Prostate gland (tissue), 2 donors: ENCODE measurements around the gene NIPSNAP3A. TPM values are rescaled to one million over a fixed set of nuclear protein-coding genes. Genes with fewer than 3 reads are reported as not detected.
"Not testable (repeated sequence)": the region's sequence is repeated elsewhere in the genome, so short reads cannot be mapped to it uniquely, and the experiment has no call there.

ENCODE experiments used
- DNase-seq: peaks from one replicate; pipeline ENCODE4 v3.0.0-alpha.2; 2019; ENCODE audit warnings: low spot score
- H3K27ac ChIP-seq, 2 donors: fragments of 200-600 bp; sonication (generic); 2 replicates each; pipeline ENCODE4 v1.5.1; 2017 to 2019
- H3K27me3 ChIP-seq: fragments of 200-600 bp; sonication (generic); replicated peaks from 2 replicates; pipeline ENCODE4 v1.5.1; 2019; ENCODE audit not compliant: insufficient read depth
- H3K36me3 ChIP-seq, 2 donors: fragments of 200-600 bp; sonication (generic); 1 replicate in 1 of 2; 2 replicates in 1 of 2; pipeline versions ENCODE4 v1.5.1 to v1.8.1; 2017 to 2019
- H3K4me1 ChIP-seq: fragments of 200-600 bp; sonication (generic); replicated peaks from 2 replicates; pipeline ENCODE4 v1.5.1; 2019
- H3K4me3 ChIP-seq, 2 donors: fragments of 200-600 bp; sonication (generic); 2 replicates each; pipeline ENCODE4 v1.5.1; 2017 to 2019
- H3K9me3 ChIP-seq: fragments of 200-600 bp; sonication (generic); 2 replicates; pipeline ENCODE4 v1.5.1; 2017
- CTCF ChIP-seq, 4 experiments: fragments of 200-600 bp in 2 of 4; fragments of 450-650 bp in 2 of 4; sonication (generic) in 2 of 4; IDR thresholded peaks; 1 replicate in 3 of 4; 2 replicates in 1 of 4; pipeline ENCODE4 v1.5.1; 2016 to 2019; ENCODE audit warnings: antibody characterized with exemption in 4 of 4, mild to moderate bottlenecking in 2 of 4, moderate library complexity in 2 of 4
- POLR2A ChIP-seq: fragments of 450-650 bp; IDR thresholded peaks from one replicate; pipeline ENCODE4 v1.6.1; 2016; ENCODE audit warnings: antibody characterized with exemption, mild to moderate bottlenecking
- POLR2AphosphoS5 ChIP-seq: sonication (generic); formaldehyde crosslinking; IDR thresholded peaks from one replicate; pipeline ENCODE4 v1.6.1; 2017; ENCODE audit warnings: antibody characterized with exemption
- WGBS: methylation state at CpG from one replicate; pipeline ENCODE4 v1.1.5; 2018; 5-methylcytosine and 5-hydroxymethylcytosine counted together
- intact Hi-C: fragments of 100-400 bp; cut with DNase I; formaldehyde crosslinking; loops from one replicate; pipeline ENCODE4 v1.14.2; 2022
- total RNA-seq, 2 donors: library from RNA; depleted of rRNA; stranded (reverse); fragments of >200 nt; gene quantifications; one replicate each; pipeline ENCODE4 v1.1.0, GENCODE V29; 2016

Gene NIPSNAP3A
- total RNA-seq, 2 donors from 2014 or later: 14.6 to 18.8 TPM

DNA sequence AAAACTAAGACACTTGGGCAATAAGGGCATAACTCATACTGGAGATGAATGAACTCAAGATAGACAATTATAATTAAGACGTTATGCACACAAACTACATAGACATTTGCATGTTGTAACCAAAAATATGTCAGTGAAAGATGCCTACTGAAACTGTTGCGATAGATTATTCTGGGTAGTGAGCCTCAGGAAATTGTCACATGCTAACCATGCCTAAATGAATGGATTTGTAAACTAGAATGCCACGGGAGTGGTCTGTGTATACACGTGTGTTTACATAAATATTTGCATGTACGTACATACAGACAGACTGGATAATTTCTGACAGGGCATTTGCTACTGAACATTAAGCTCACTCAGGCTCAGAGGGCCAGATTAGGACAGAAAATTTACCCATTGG lies 17.7 kb downstream of the NIPSNAP3A start:
- intact Hi-C loops: no loop called here

GRCh38 chr9:104766025-104766424 lies 18.5 kb downstream of the NIPSNAP3A start:
- no peaks in the 10 kb centered on the region for H3K27me3 ChIP-seq
- no peak for DNase-seq
- TF ChIP-seq POLR2A: no peak
- no peak for TF ChIP-seq POLR2AphosphoS5
- TF ChIP-seq CTCF (IDR thresholded peaks at IDR 0.05): no peak
- H3K27ac ChIP-seq: no peak overlapping the region
- no peak overlapping the region for H3K4me3 ChIP-seq
- intact Hi-C loops: no loop called here
- WGBS: 91% methylated on average over 7 of the region's 7 CpGs
- no peaks in the 10 kb centered on the region for H3K4me1 ChIP-seq
- H3K36me3 ChIP-seq: no peaks in the 10 kb centered on the region
- no peaks in the 10 kb centered on the region for H3K9me3 ChIP-seq

More for the DNA sequence above, 17.7 kb downstream of the NIPSNAP3A start:
- H3K27me3 ChIP-seq: no peaks in the 10 kb centered on the region
- H3K27ac ChIP-seq: no peak overlapping the region
- H3K4me3 ChIP-seq: no peak overlapping the region
- H3K36me3 ChIP-seq: no peaks in the 10 kb centered on the region
- DNase-seq: no peak
- no peaks in the 10 kb centered on the region for H3K9me3 ChIP-seq
- 67% methylated on average over 5 of the region's 5 CpGs for WGBS
- H3K4me1 ChIP-seq: no peaks in the 10 kb centered on the region
- TF ChIP-seq CTCF (IDR thresholded peaks at IDR 0.05) (no peak), POLR2A (no peak), POLR2AphosphoS5 (no peak)

GRCh38 chr9:104767507-104767906 lies 20.0 kb downstream of the NIPSNAP3A start:
- intact Hi-C loops: no loop called here

DNA sequence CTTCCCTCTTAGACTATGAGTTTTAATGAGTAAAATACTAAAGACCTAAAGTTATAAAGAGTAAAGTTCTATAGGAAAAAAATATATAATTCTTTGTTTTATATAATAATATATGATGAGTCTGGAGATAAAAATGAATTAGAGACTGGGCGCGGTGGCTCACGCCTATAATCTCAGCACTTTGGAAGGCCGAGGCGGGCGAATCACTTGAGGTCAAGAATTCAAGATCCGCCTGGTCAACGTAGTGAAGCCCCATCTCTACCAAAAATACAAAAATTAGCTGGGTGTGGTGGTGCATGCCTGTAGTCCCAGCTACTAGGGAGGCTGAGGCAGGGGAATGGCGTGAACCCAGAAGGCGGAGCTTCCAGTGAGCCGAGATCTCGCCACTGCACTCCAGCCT lies 21.5 kb downstream of the NIPSNAP3A start:
- H3K27ac ChIP-seq, intact Hi-C loops, H3K4me1 ChIP-seq, H3K27me3 ChIP-seq, H3K4me3 ChIP-seq, H3K36me3 ChIP-seq, DNase-seq, H3K9me3 ChIP-seq: not testable (repeated sequence)
- 98% methylated on average over 12 of the region's 12 CpGs for WGBS

More at GRCh38 chr9:104767507-104767906, 20.0 kb downstream of the NIPSNAP3A start:
- DNase-seq: no peak
- Histone ChIP-seq H3K27me3 (no peaks in the 10 kb centered on the region), H3K4me3 (no peak overlapping the region), H3K4me1 (no peaks in the 10 kb centered on the region), H3K36me3 (no peaks in the 10 kb centered on the region), H3K27ac (no peak overlapping the region), H3K9me3 (no peaks in the 10 kb centered on the region)
- 39% methylated on average over 3 of the region's 3 CpGs for WGBS
- TF ChIP-seq POLR2A: no peak
- TF ChIP-seq CTCF (IDR thresholded peaks at IDR 0.05): no peak
- no peak for TF ChIP-seq POLR2AphosphoS5

- 88% methylated on average over 2 of the region's 2 CpGs for WGBS
- DNase-seq: no peak
- H3K4me3 ChIP-seq: no peak overlapping the region
- no peaks in the 10 kb centered on the region for H3K27me3 ChIP-seq
- no peaks in the 10 kb centered on the region for H3K4me1 ChIP-seq
- TF ChIP-seq POLR2AphosphoS5 (no peak), POLR2A (no peak), CTCF (IDR thresholded peaks at IDR 0.05) (no peak)
- H3K36me3 ChIP-seq: no peaks in the 10 kb centered on the region
- intact Hi-C loops: no loop called here
- H3K27ac ChIP-seq: no peak overlapping the region
- no peaks in the 10 kb centered on the region for H3K9me3 ChIP-seq
Measured at GRCh38 chr9:104769655-104770054, 22.2 kb downstream of the NIPSNAP3A start.
